ENCODE results near the gene COPG1.

Gene COPG1

DNA sequence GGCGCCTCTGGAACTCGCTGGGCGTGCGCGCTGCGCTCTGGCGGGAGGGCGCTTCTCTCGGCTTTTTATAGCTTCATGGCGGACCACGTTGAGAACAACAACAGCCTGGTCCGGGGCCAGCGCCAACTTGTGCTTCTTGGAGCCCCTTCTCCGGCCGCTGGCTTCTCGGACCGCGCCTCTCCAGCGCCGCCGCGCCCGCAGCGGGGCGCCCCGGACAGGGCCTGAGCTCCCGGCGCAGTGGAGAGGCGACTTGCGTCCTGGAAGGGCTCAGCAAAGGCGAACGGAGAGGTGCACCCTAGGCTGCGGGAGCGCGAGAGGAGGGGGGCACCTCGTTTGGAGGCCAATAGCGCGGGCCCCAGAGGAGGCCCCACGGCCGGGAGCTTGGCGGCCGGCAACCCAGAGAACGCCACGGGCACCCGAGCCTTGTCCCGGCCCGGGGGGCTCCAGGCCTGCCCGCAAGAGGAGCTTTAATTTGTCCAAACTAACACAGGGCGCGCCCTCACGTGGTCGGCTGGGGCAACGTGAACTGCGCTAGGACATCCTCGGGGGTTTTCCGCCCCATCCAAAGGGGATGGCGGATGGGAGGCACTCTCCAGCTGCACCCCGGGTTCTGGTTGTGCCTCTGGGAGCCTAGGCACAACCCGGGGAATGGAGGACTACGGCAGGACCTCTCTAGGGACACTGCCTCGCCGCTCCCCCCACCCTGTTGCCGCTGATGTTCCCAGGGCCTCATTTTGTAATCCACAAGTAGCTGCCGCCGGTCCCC, 67.0 kb downstream of the COPG1 start:
- TF ChIP-seq CTCF (IDR thresholded peaks at IDR 0.05; ENCODE audit: extremely low read depth, insufficient read depth, missing control alignments), result peak; percentile 82
- DNase-seq (ENCODE audit: low spot score), result peak; percentile 93
- in situ Hi-C loops (cut with MboI; ENCODE audit: low pct_unique_long_range_greater_than_20kb, low sequenced_read_pairs, unreplicated experiment), result no loop called here

DNA sequence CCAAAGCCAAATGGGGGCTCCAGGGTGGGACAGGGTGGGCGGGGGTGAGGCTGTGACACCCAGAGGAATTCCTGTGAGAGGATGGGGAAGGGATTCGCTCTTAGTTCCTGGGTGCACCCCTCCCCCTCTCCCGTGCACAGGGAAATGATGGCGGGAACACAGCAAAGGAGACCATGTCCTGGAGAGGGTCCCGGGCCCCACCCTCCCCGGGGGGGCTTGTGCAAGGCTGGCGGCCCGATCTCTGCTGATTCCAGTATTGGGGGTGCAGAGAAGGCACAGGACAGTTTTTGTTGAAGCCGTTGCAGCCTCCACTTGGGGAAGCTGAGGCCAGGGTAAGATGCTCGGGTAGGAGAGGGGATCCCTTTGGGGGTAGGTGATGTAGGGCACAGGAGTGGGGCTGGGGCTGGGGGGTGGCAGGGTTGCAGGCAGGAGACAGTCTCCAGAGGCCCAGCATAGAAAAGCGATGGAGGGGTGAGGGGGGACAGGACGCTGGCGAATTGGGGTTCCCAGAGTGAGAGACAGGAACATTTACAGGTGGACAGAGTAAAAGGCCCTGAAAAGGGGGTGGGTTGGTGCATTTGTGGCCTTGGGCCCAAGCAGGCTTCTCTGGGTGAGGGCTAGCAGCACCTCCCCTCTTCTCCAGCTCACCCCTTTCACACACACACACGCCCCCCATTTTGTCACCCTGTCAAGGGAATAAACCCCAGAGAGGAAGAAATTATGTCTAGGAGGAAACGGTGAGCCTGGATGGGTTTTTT, 67.8 kb downstream of the COPG1 start:
- no peak for TF ChIP-seq CTCF (IDR thresholded peaks at IDR 0.05; ENCODE audit: extremely low read depth, insufficient read depth, missing control alignments)
- in situ Hi-C loops (cut with MboI; ENCODE audit: low pct_unique_long_range_greater_than_20kb, low sequenced_read_pairs, unreplicated experiment), result no loop called here
- no peak for DNase-seq (ENCODE audit: low spot score)

GRCh38 chr3:129317848-129318247, 68.4 kb downstream of the COPG1 start:
- no peak for TF ChIP-seq CTCF (IDR thresholded peaks at IDR 0.05; ENCODE audit: extremely low read depth, insufficient read depth, missing control alignments)
- in situ Hi-C loops (cut with MboI; ENCODE audit: low pct_unique_long_range_greater_than_20kb, low sequenced_read_pairs, unreplicated experiment), result no loop called here
- no peak for DNase-seq (ENCODE audit: low spot score)

DNA sequence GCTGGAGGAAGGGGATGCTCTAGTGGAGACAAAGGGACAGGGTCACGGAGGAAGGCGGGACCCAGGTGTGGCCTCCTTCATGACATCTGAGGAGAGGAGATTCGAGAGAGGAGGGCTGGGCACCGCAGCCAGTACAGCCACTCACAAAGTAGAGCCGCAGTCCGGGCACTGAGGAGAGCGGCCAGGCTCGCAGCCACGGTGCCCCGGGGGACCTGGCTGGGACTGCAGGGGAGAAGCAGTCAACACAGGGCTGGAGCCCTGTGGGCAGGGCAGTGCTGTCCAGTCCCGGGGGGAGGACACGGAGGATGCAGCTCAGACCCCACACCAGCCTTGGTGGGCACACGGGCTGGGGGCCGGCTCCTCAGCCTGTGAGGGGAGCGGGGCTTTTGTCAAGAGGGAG, 69.5 kb downstream of the COPG1 start:
- in situ Hi-C loops (cut with MboI; ENCODE audit: low pct_unique_long_range_greater_than_20kb, low sequenced_read_pairs, unreplicated experiment), result no loop called here
- DNase-seq (ENCODE audit: low spot score), result no peak
- no peak for TF ChIP-seq CTCF (IDR thresholded peaks at IDR 0.05; ENCODE audit: extremely low read depth, insufficient read depth, missing control alignments)

DNA sequence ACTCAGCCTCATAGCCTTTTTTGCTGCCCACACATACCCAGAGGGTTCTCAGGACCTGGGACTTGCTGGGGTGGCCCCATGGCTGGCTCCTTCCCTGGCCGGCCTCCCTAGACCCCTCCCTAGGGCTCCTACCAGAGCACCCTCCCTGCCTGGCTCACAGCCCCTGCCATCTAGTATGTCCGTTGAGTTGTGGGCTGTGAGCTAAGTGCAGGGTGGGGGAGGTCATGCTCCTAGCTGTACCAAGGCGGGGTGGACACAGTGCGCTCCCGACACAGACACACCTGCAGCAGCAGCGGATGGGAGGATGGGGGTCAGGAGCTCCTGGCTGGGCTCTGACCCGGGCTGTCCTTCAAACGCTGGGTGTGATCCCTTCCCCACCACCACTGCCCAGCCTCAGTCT, 70.9 kb downstream of the COPG1 start:
- in situ Hi-C loops (cut with MboI; ENCODE audit: low pct_unique_long_range_greater_than_20kb, low sequenced_read_pairs, unreplicated experiment), result no loop called here
- no peak for DNase-seq (ENCODE audit: low spot score)
- TF ChIP-seq CTCF (IDR thresholded peaks at IDR 0.05; ENCODE audit: extremely low read depth, insufficient read depth, missing control alignments), result no peak

DNA sequence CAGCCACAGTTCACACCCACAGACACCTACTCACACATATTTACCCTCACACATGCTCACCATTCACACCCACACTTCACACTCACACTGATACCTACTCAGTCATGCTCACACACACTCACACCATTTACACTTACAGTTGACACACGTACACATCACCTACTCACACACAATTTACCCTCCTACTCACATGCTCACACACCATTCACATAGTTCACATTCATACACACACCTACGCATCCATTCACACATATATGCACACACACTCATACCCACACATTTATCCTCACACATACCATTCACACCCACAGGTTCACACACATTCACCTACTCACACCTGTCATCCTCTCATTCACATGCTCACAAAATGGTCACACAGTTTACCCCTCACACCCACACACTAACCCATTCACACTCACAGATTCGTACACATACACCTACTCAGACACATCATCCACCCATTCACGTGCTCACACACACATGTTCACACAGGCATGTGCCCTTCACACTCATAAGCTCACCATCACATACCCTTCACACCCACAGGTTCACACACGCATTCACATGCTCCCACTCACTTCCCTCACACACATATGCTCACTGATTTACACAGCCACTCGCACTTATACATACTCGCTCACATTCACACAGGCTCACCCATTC, 71.5 kb downstream of the COPG1 start:
- DNase-seq (ENCODE audit: low spot score), result no peak
- in situ Hi-C loops (cut with MboI; ENCODE audit: low pct_unique_long_range_greater_than_20kb, low sequenced_read_pairs, unreplicated experiment), result no loop called here
- TF ChIP-seq CTCF (IDR thresholded peaks at IDR 0.05; ENCODE audit: extremely low read depth, insufficient read depth, missing control alignments), result no peak

Data from GM13977 (cell line).